Vagina (tissue), 2 donors: ENCODE results near the gene TTC39B. TPM values are rescaled to one million over a fixed set of nuclear protein-coding genes. Genes with fewer than 3 reads are reported as not detected.

Source experiments
- DNase-seq, 2 donors: peaks; one replicate each; pipeline ENCODE4 v3.0.0-alpha.2; 2017; ENCODE audit errors: extremely low spot score in 2 of 2
- H3K27ac ChIP-seq: fragments of 200-600 bp; sonication (generic); one replicate; pipeline ENCODE4 v1.5.1; 2019
- H3K27me3 ChIP-seq: fragments of 200-600 bp; sonication (generic); one replicate; pipeline ENCODE4 v1.5.1; 2019
- H3K36me3 ChIP-seq, 2 donors: fragments of 200-600 bp; sonication (generic); one replicate each; pipeline ENCODE4 v1.5.1; 2017 to 2019
- H3K4me1 ChIP-seq: fragments of 200-600 bp; sonication (generic); one replicate; pipeline ENCODE4 v1.5.1; 2019
- H3K4me3 ChIP-seq, 2 donors: fragments of 200-600 bp; sonication (generic); 1 replicate in 1 of 2; 2 replicates in 1 of 2; pipeline ENCODE4 v1.5.1; 2016 to 2019
- H3K9me3 ChIP-seq: fragments of 200-600 bp; sonication (generic); one replicate; pipeline ENCODE4 v1.5.1; 2019
- POLR2A ChIP-seq, 2 donors: fragments of 450-650 bp; IDR thresholded peaks; one replicate each; pipeline ENCODE4 v1.6.1; 2017; ENCODE audit warnings: antibody characterized with exemption in 2 of 2, mild to moderate bottlenecking in 2 of 2, moderate library complexity in 2 of 2
- POLR2AphosphoS5 ChIP-seq, 2 donors: sonication (generic); formaldehyde crosslinking; IDR thresholded peaks; one replicate each; pipeline ENCODE4 v1.9.0; 2017; ENCODE audit warnings: antibody characterized with exemption in 2 of 2, mild to moderate bottlenecking in 2 of 2, low read depth in 1 of 2; ENCODE audit not compliant: insufficient read depth in 1 of 2
- intact Hi-C: fragments of 100-400 bp; cut with DNase I; formaldehyde crosslinking; loops from one replicate; pipeline ENCODE4 v1.15.1; 2023
- total RNA-seq: library from RNA; depleted of rRNA; stranded (reverse); fragments of >200 nt; gene quantifications from one replicate; pipeline ENCODE4 v1.2.3, GENCODE V29; 2016
- TF ChIP-seq, protein P1 (sequence below), 3 experiments: fragments of 450-650 bp in 2 of 3; fragments of 200-600 bp in 1 of 3; sonication (generic) in 1 of 3; IDR thresholded peaks; one replicate each; pipeline ENCODE4 v1.5.1; 2017 to 2019; ENCODE audit warnings: antibody characterized with exemption in 3 of 3, mild to moderate bottlenecking in 2 of 3, moderate library complexity in 2 of 3

TTC39B gene
- total RNA-seq, 1 donor from 2014 or later: 13.3 TPM

DNA sequence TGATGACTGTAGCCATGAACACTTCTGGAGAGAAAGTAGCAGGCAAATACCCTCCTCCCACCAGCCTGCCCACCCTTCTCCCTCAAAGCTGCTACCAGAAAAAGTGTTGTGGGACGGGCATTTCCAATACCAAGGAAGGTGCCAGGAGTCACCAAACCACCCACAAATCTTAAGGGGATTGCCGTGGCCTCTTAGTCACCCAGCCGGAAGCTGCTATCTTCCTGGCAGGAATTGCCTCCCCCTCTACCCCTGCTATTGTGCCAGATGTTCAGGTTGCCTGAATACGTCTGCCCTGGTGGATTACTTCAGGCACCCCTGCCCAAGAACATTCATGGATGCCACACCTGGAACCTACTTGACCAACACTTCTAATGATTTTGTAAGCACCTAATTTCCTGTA lies 156.1 kb downstream of the TTC39B start:
- H3K4me3 ChIP-seq: no peak overlapping the region
- no peak overlapping the region for H3K27ac ChIP-seq
- peaks cover 11% of the 10 kb centered on the region for H3K4me1 ChIP-seq
- no peaks in the 10 kb centered on the region for H3K36me3 ChIP-seq
- DNase-seq: no peak
- H3K9me3 ChIP-seq: no peaks in the 10 kb centered on the region
- H3K27me3 ChIP-seq: no peaks in the 10 kb centered on the region
- TF ChIP-seq POLR2AphosphoS5 (IDR thresholded peaks at IDR 0.05; ENCODE audit: insufficient read depth in 1 of 2, low read depth in 1 of 2) (no peak), POLR2A (IDR thresholded peaks at IDR 0.05) (no peak)
- TF ChIP-seq, protein P1, sequence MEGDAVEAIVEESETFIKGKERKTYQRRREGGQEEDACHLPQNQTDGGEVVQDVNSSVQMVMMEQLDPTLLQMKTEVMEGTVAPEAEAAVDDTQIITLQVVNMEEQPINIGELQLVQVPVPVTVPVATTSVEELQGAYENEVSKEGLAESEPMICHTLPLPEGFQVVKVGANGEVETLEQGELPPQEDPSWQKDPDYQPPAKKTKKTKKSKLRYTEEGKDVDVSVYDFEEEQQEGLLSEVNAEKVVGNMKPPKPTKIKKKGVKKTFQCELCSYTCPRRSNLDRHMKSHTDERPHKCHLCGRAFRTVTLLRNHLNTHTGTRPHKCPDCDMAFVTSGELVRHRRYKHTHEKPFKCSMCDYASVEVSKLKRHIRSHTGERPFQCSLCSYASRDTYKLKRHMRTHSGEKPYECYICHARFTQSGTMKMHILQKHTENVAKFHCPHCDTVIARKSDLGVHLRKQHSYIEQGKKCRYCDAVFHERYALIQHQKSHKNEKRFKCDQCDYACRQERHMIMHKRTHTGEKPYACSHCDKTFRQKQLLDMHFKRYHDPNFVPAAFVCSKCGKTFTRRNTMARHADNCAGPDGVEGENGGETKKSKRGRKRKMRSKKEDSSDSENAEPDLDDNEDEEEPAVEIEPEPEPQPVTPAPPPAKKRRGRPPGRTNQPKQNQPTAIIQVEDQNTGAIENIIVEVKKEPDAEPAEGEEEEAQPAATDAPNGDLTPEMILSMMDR (IDR thresholded peaks at IDR 0.05): no peak
- intact Hi-C loops: loop anchor here (10.0 kb wide), 1 partner anchor 64 kb away; no protein-coding TSS in a partner anchor

GRCh38 chr9:15149450-15149849 lies 157.6 kb downstream of the TTC39B start:
- intact Hi-C loops: no loop called here
- no peak overlapping the region for H3K27ac ChIP-seq

DNA sequence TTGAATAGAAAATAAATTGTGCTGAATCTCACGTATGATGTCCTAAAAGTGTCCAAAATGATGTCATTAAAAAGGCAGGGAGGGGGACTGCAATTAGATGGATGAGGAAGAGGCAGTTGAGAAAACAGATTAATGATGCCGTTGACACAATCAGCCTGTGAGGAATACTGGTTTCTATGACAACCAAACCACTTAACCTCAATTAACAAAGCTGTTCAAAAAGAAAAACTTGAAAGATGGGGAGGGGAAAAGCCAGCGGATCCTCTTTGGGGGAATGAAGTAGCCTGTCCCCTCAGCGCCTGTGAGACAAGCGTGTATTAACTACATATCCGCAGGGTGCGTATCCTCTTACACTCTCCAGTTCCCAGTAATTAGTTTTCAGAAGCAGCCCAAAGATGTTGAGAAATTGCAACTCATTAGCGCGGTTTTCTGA lies 160.7 kb downstream of the TTC39B start:
- Histone ChIP-seq H3K9me3 (no peaks in the 10 kb centered on the region), H3K27ac (no peak overlapping the region), H3K4me3 (no peak overlapping the region), H3K27me3 (no peaks in the 10 kb centered on the region), H3K4me1 (no peaks in the 10 kb centered on the region), H3K36me3 (no peaks in the 10 kb centered on the region)
- no peak for DNase-seq
- intact Hi-C loops: no loop called here
- TF ChIP-seq, protein P1 (IDR thresholded peaks at IDR 0.05): no peak
- TF ChIP-seq POLR2A (IDR thresholded peaks at IDR 0.05) (no peak), POLR2AphosphoS5 (IDR thresholded peaks at IDR 0.05; ENCODE audit: insufficient read depth in 1 of 2, low read depth in 1 of 2) (no peak)

More at GRCh38 chr9:15149450-15149849, 157.6 kb downstream of the TTC39B start:
- Histone ChIP-seq H3K9me3 (no peaks in the 10 kb centered on the region), H3K4me3 (no peak overlapping the region), H3K4me1 (no peaks in the 10 kb centered on the region), H3K27me3 (no peaks in the 10 kb centered on the region), H3K36me3 (no peaks in the 10 kb centered on the region)
- TF ChIP-seq, protein P1 (IDR thresholded peaks at IDR 0.05): no peak
- TF ChIP-seq POLR2AphosphoS5 (IDR thresholded peaks at IDR 0.05; ENCODE audit: insufficient read depth in 1 of 2, low read depth in 1 of 2) (no peak), POLR2A (IDR thresholded peaks at IDR 0.05) (no peak)
- no peak for DNase-seq

DNA sequence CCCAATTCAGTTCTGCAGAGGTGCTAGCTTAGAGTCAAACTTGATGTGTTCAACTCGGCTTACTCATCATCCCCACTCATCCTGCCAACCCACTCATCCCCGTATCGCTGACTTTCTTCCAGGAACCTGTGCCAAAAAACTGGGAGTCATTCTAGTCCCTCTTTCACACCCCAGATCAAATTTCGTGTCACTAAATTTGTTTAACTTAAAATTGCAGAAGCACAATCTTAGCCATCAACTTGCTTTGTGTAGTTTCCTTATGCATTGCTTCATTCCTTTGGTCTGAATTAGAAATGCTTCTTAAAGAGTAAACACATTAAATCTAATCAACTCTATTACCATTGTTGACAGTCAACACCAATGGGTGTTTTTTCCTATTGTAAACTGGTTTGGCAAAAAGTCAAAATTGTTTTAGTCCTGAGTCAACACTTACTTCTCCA lies 162.4 kb downstream of the TTC39B start:
- no peak for TF ChIP-seq POLR2A (IDR thresholded peaks at IDR 0.05)
- TF ChIP-seq, protein P1 (IDR thresholded peaks at IDR 0.05): no peak
- TF ChIP-seq POLR2AphosphoS5 (IDR thresholded peaks at IDR 0.05; ENCODE audit: insufficient read depth in 1 of 2, low read depth in 1 of 2): no peak
- H3K4me1 ChIP-seq: no peaks in the 10 kb centered on the region
- no peak overlapping the region for H3K4me3 ChIP-seq
- no peaks in the 10 kb centered on the region for H3K27me3 ChIP-seq
- no peaks in the 10 kb centered on the region for H3K36me3 ChIP-seq
- no peak for DNase-seq
- no peaks in the 10 kb centered on the region for H3K9me3 ChIP-seq
- no peak overlapping the region for H3K27ac ChIP-seq
- intact Hi-C loops: no loop called here

DNA sequence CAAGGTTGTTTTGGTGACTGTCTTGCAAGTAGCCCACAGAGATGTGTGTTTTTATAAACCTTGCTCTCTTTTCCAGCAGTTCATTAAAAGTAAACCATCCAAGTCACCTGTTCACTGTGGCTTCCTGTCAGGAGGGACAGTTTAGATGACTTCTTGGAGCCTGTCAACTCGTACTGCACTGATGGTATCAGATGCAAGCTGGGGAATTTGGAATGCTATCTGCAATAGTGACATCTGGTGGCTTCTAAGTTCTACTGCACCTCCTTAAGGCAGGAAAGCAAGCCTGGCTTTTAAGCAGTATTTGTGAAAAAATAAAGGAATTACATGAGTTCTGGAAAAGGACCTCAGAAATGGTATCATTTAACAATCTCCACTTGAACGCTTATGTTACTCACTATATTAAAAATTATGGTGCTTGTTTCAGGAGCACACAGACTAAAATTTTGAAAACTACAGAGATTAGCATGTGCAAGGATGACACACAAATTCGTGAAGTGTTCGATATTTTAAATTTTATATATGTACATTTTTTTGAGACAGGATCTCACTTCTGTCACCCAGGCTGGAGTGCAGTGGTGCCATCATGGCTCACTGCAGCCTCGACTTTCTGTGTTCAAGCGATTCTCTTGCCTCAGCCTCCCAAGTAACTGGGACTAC lies 164.0 kb downstream of the TTC39B start:
- intact Hi-C loops: no loop called here
- no peak overlapping the region for H3K27ac ChIP-seq
- no peaks in the 10 kb centered on the region for H3K27me3 ChIP-seq
- no peaks in the 10 kb centered on the region for H3K36me3 ChIP-seq
- no peak overlapping the region for H3K4me3 ChIP-seq
- TF ChIP-seq, protein P1 (IDR thresholded peaks at IDR 0.05): peak; percentile 20 to 68 (median 57)
- no peak for TF ChIP-seq POLR2A (IDR thresholded peaks at IDR 0.05)
- no peak for TF ChIP-seq POLR2AphosphoS5 (IDR thresholded peaks at IDR 0.05; ENCODE audit: insufficient read depth in 1 of 2, low read depth in 1 of 2)
- no peak for DNase-seq
- H3K4me1 ChIP-seq: no peaks in the 10 kb centered on the region
- H3K9me3 ChIP-seq: no peaks in the 10 kb centered on the region
